K562 (cell line): Measurements from ENCODE around the gene LRP1B.

ENCODE experiments used
- FOS ChIP-seq: IDR thresholded peaks from 3 replicates; pipeline ENCODE4 v1.6.1; 2011; ENCODE audit not compliant: insufficient read length; ENCODE audit errors: extremely low read depth
- HMG20B ChIP-seq: fragments of 250-450 bp; sonication (Bioruptor Pico); IDR thresholded peaks from 2 replicates; pipeline ENCODE4 v1.5.0; 2021; ENCODE audit warnings: mild to moderate bottlenecking
- MAFK ChIP-seq: IDR thresholded peaks from 2 replicates; pipeline ENCODE4 v1.6.1; 2011; ENCODE audit warnings: low read length, improper control_type of control experiment
- MBD2 ChIP-seq: sonication (generic); IDR thresholded peaks from 2 replicates; pipeline ENCODE4 v1.6.1; 2016; ENCODE audit warnings: low read depth, borderline replicate concordance
- POLR2AphosphoS5 ChIP-seq: IDR thresholded peaks from 2 replicates; pipeline ENCODE4 v1.6.1; 2011; ENCODE audit warnings: mild to moderate bottlenecking, low read depth, low read length, moderate library complexity; ENCODE audit not compliant: control insufficient read depth, insufficient read depth
- TCF7L2 ChIP-seq: fragments of 150-350 bp; IDR thresholded peaks from 2 replicates; pipeline ENCODE4 v1.6.1; 2016; ENCODE audit warnings: low read depth, mild to moderate bottlenecking, low read length, moderate library complexity
- ZFP1 ChIP-seq: fragments of 450-650 bp; formaldehyde crosslinking; IDR thresholded peaks from 2 replicates; pipeline ENCODE4 v1.4.0; 2020; ENCODE audit warnings: mild to moderate bottlenecking, mixed read lengths
- TF ChIP-seq, protein P1 (sequence below): IDR thresholded peaks from 3 replicates; pipeline ENCODE4 v1.6.1; 2011; ENCODE audit warnings: borderline replicate concordance, mild to moderate bottlenecking, moderate library complexity; ENCODE audit not compliant: insufficient read length; ENCODE audit errors: extremely low read depth
- TF ChIP-seq, protein P2 (sequence below): sonication (generic); formaldehyde crosslinking; IDR thresholded peaks from 2 replicates; pipeline ENCODE4 v1.8.1; 2022; ENCODE audit warnings: missing genetic modification reagents
- TF ChIP-seq, protein P3 (sequence below), 3 experiments: IDR thresholded peaks in 2 of 3; conservative IDR thresholded peaks in 1 of 3; 2 replicates each; pipeline ENCODE4 v1.5.1; 2011 to 2012; ENCODE audit warnings: low read length in 3 of 3, mild to moderate bottlenecking in 3 of 3, control low read depth in 2 of 3, improper control_type of control experiment in 1 of 3, inconsistent platforms in 1 of 3, low read depth in 1 of 3, mixed read lengths in 1 of 3, moderate library complexity in 1 of 3; ENCODE audit not compliant: insufficient read depth in 2 of 3
- TF ChIP-seq, protein P4 (sequence below): sonication (generic); formaldehyde crosslinking; IDR thresholded peaks from 2 replicates; pipeline ENCODE4 v1.8.0; 2022; ENCODE audit warnings: mild to moderate bottlenecking, missing genetic modification reagents

DNA sequence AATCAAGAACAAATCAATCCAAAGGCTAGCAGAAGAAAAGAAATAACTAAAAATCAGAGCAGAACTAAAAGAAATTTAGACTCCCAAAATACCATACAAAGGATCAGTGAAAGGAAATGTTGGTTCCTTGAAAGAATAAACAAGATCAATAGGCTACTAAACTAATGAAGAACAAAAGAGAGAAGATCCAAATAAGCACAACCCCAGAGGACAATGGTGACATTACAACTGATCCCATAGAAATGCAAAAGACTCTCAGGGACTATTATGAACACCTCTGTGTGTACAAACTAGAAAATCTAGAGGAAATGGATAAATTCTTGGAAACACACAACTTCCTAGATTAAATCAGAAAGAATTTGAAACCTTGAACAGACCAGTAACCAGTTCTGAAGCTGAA is 1186.9 kb downstream of the LRP1B start:
- TF ChIP-seq HMG20B (CRISPR knock-in tag), result no peak
- TF ChIP-seq FOS, result no peak
- TF ChIP-seq, protein P1, sequence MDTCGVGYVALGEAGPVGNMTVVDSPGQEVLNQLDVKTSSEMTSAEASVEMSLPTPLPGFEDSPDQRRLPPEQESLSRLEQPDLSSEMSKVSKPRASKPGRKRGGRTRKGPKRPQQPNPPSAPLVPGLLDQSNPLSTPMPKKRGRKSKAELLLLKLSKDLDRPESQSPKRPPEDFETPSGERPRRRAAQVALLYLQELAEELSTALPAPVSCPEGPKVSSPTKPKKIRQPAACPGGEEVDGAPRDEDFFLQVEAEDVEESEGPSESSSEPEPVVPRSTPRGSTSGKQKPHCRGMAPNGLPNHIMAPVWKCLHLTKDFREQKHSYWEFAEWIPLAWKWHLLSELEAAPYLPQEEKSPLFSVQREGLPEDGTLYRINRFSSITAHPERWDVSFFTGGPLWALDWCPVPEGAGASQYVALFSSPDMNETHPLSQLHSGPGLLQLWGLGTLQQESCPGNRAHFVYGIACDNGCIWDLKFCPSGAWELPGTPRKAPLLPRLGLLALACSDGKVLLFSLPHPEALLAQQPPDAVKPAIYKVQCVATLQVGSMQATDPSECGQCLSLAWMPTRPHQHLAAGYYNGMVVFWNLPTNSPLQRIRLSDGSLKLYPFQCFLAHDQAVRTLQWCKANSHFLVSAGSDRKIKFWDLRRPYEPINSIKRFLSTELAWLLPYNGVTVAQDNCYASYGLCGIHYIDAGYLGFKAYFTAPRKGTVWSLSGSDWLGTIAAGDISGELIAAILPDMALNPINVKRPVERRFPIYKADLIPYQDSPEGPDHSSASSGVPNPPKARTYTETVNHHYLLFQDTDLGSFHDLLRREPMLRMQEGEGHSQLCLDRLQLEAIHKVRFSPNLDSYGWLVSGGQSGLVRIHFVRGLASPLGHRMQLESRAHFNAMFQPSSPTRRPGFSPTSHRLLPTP, result no peak
- TF ChIP-seq, protein P2, sequence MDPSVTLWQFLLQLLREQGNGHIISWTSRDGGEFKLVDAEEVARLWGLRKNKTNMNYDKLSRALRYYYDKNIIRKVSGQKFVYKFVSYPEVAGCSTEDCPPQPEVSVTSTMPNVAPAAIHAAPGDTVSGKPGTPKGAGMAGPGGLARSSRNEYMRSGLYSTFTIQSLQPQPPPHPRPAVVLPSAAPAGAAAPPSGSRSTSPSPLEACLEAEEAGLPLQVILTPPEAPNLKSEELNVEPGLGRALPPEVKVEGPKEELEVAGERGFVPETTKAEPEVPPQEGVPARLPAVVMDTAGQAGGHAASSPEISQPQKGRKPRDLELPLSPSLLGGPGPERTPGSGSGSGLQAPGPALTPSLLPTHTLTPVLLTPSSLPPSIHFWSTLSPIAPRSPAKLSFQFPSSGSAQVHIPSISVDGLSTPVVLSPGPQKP (CRISPR knock-in tag), result no peak
- TF ChIP-seq, protein P3, sequence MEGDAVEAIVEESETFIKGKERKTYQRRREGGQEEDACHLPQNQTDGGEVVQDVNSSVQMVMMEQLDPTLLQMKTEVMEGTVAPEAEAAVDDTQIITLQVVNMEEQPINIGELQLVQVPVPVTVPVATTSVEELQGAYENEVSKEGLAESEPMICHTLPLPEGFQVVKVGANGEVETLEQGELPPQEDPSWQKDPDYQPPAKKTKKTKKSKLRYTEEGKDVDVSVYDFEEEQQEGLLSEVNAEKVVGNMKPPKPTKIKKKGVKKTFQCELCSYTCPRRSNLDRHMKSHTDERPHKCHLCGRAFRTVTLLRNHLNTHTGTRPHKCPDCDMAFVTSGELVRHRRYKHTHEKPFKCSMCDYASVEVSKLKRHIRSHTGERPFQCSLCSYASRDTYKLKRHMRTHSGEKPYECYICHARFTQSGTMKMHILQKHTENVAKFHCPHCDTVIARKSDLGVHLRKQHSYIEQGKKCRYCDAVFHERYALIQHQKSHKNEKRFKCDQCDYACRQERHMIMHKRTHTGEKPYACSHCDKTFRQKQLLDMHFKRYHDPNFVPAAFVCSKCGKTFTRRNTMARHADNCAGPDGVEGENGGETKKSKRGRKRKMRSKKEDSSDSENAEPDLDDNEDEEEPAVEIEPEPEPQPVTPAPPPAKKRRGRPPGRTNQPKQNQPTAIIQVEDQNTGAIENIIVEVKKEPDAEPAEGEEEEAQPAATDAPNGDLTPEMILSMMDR (IDR thresholded peaks at IDR 0.05 in 2 of 3, conservative IDR thresholded peaks at IDR 0.05 in 1 of 3; ENCODE audit: insufficient read depth in 2 of 3, low read depth in 1 of 3, low read length in 3 of 3), result no peak
- TF ChIP-seq TCF7L2, result no peak
- TF ChIP-seq POLR2AphosphoS5, result no peak
- TF ChIP-seq ZFP1 (CRISPR knock-in tag), result no peak
- TF ChIP-seq MBD2, result no peak
- TF ChIP-seq, protein P4, sequence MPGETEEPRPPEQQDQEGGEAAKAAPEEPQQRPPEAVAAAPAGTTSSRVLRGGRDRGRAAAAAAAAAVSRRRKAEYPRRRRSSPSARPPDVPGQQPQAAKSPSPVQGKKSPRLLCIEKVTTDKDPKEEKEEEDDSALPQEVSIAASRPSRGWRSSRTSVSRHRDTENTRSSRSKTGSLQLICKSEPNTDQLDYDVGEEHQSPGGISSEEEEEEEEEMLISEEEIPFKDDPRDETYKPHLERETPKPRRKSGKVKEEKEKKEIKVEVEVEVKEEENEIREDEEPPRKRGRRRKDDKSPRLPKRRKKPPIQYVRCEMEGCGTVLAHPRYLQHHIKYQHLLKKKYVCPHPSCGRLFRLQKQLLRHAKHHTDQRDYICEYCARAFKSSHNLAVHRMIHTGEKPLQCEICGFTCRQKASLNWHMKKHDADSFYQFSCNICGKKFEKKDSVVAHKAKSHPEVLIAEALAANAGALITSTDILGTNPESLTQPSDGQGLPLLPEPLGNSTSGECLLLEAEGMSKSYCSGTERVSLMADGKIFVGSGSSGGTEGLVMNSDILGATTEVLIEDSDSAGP (CRISPR knock-in tag), result no peak
- TF ChIP-seq MAFK, result no peak
